Mesendoderm (in vitro differentiated cells): Measurements from ENCODE around the gene ERH.

Source experiments
- DNase-seq: peaks from one replicate; pipeline ENCODE4 v3.0.0; 2013
- H2AK5ac ChIP-seq: 2 replicates; pipeline ENCODE4 v1.6.1; 2013; ENCODE audit warnings: low read length, inconsistent platforms
- H2BK120ac ChIP-seq: 2 replicates; pipeline ENCODE4 v1.6.1; 2013; ENCODE audit warnings: low read depth, mild to moderate bottlenecking, low read length, moderate library complexity, mixed read lengths
- H2BK15ac ChIP-seq: replicated peaks from 2 replicates; pipeline ENCODE4 v1.6.1; 2013; ENCODE audit warnings: low read depth, mild to moderate bottlenecking, moderate library complexity
- H2BK5ac ChIP-seq: 2 replicates; pipeline ENCODE4 v1.6.1; 2013; ENCODE audit warnings: low read length, inconsistent platforms
- H3K18ac ChIP-seq: 2 replicates; pipeline ENCODE4 v1.6.1; 2013; ENCODE audit warnings: mild to moderate bottlenecking, low read length, mixed read lengths
- H3K23ac ChIP-seq: one replicate; pipeline ENCODE4 v1.6.1; 2013; ENCODE audit warnings: low read length
- H3K27ac ChIP-seq: 2 replicates; pipeline ENCODE4 v1.5.1; 2013; ENCODE audit warnings: low read depth, mild to moderate bottlenecking, inconsistent platforms, low read length, moderate library complexity
- H3K27me3 ChIP-seq: 2 replicates; pipeline ENCODE4 v1.6.1; 2013; ENCODE audit warnings: low read length, control low read depth, mild to moderate bottlenecking, inconsistent platforms; ENCODE audit not compliant: insufficient read depth, poor library complexity
- H3K36me3 ChIP-seq: 2 replicates; pipeline ENCODE4 v1.6.1; 2013; ENCODE audit warnings: low read length, inconsistent platforms; ENCODE audit not compliant: control insufficient read depth, insufficient read depth
- H3K4ac ChIP-seq: one replicate; pipeline ENCODE4 v1.6.1; 2013; ENCODE audit warnings: low read depth, mild to moderate bottlenecking, low read length, moderate library complexity
- H3K4me1 ChIP-seq: 2 replicates; pipeline ENCODE4 v1.6.1; 2013; ENCODE audit warnings: low read depth, low read length, inconsistent platforms; ENCODE audit not compliant: control insufficient read depth
- H3K4me2 ChIP-seq: 2 replicates; pipeline ENCODE4 v1.6.1; 2013; ENCODE audit warnings: low read length
- H3K4me3 ChIP-seq: 2 replicates; pipeline ENCODE4 v1.5.1; 2013; ENCODE audit warnings: mild to moderate bottlenecking, low read length
- H3K56ac ChIP-seq: one replicate; pipeline ENCODE4 v1.6.1; 2013; ENCODE audit warnings: low read length
- H3K79me1 ChIP-seq: 2 replicates; pipeline ENCODE4 v1.6.1; 2013; ENCODE audit warnings: low read length, inconsistent platforms
- H3K79me2 ChIP-seq: 2 replicates; pipeline ENCODE4 v1.6.1; 2013; ENCODE audit warnings: mild to moderate bottlenecking, low read length; ENCODE audit not compliant: control insufficient read depth, insufficient read depth
- H3K9ac ChIP-seq: 2 replicates; pipeline ENCODE4 v1.6.1; 2013; ENCODE audit warnings: low read length, inconsistent platforms
- H4K5ac ChIP-seq: one replicate; pipeline ENCODE4 v1.6.1; 2013; ENCODE audit warnings: low read length
- H4K8ac ChIP-seq: one replicate; pipeline ENCODE4 v1.6.1; 2013; ENCODE audit warnings: low read depth, mild to moderate bottlenecking, control low read depth, low read length, moderate library complexity
- WGBS: extraction: QIAGEN DNeasy Blood & Tissue Kit; methylation state at CpG from one replicate; pipeline ENCODE4 v1.1.7; 2013; ENCODE audit warnings: low lambda C conversion rate, missing lambda C conversion rate; ENCODE audit not compliant: insufficient coverage; ENCODE audit errors: extremely low coverage; 5-methylcytosine and 5-hydroxymethylcytosine counted together

The ERH gene

GRCh38 chr14:69349091-69349777 is 48.9 kb downstream of the ERH start:
- Histone ChIP-seq H3K23ac (no peak overlapping the region), H2BK15ac (no peak overlapping the region), H3K56ac (no peak overlapping the region), H3K36me3 (no peaks in the 10 kb centered on the region), H3K9ac (no peak overlapping the region), H3K4me1 (peaks cover 4% of the 10 kb centered on the region), H3K27ac (no peak overlapping the region), H3K18ac (no peak overlapping the region), H2AK5ac (no peak overlapping the region), H3K4me2 (no peak overlapping the region), H3K79me2 (no peaks in the 10 kb centered on the region), H2BK120ac (no peak overlapping the region), H3K4ac (no peak overlapping the region), H3K27me3 (no peaks in the 10 kb centered on the region), H4K5ac (no peak overlapping the region), H4K8ac (no peak overlapping the region), H2BK5ac (no peak overlapping the region), H3K79me1 (no peaks in the 10 kb centered on the region), H3K4me3 (no peak overlapping the region)
- WGBS = no CpG with 5 or more reads among the region's 11 CpGs
- DNase-seq = peak; percentile 64

- WGBS = no CpG with 5 or more reads among the region's 9 CpGs
- no peak overlapping the region for H2BK5ac ChIP-seq
- H4K5ac ChIP-seq = no peak overlapping the region
- H3K36me3 ChIP-seq = no peaks in the 10 kb centered on the region
- H3K9ac ChIP-seq = no peak overlapping the region
- H2BK120ac ChIP-seq = no peak overlapping the region
- H3K4ac ChIP-seq = no peak overlapping the region
- H3K4me2 ChIP-seq = no peak overlapping the region
- no peak overlapping the region for H3K18ac ChIP-seq
- H2AK5ac ChIP-seq = no peak overlapping the region
- H3K4me1 ChIP-seq = peaks cover 4% of the 10 kb centered on the region
- no peak overlapping the region for H3K56ac ChIP-seq
- no peaks in the 10 kb centered on the region for H3K79me1 ChIP-seq
- H3K27ac ChIP-seq = no peak overlapping the region
- no peak overlapping the region for H4K8ac ChIP-seq
- no peak overlapping the region for H3K23ac ChIP-seq
- no peaks in the 10 kb centered on the region for H3K79me2 ChIP-seq
- peak; percentile 77 for DNase-seq
- no peak overlapping the region for H3K4me3 ChIP-seq
- H3K27me3 ChIP-seq = no peaks in the 10 kb centered on the region
- H2BK15ac ChIP-seq = no peak overlapping the region
These were observed 51.4 kb downstream of the ERH start for GRCh38 chr14:69346710-69347109.

GRCh38 chr14:69345402-69345801 is 52.7 kb downstream of the ERH start:
- Histone ChIP-seq H3K18ac (no peak overlapping the region), H2BK5ac (no peak overlapping the region), H3K4ac (no peak overlapping the region), H3K27me3 (no peaks in the 10 kb centered on the region), H3K4me2 (no peak overlapping the region), H3K23ac (no peak overlapping the region), H3K4me1 (peaks cover 2% of the 10 kb centered on the region), H3K36me3 (no peaks in the 10 kb centered on the region), H3K9ac (no peak overlapping the region), H4K8ac (no peak overlapping the region), H2AK5ac (no peak overlapping the region), H4K5ac (no peak overlapping the region), H3K79me1 (no peaks in the 10 kb centered on the region), H3K79me2 (no peaks in the 10 kb centered on the region), H3K4me3 (no peak overlapping the region), H3K27ac (no peak overlapping the region), H3K56ac (no peak overlapping the region), H2BK15ac (no peak overlapping the region), H2BK120ac (no peak overlapping the region)
- no CpG with 5 or more reads among the region's 4 CpGs for WGBS
- DNase-seq = peak; percentile 55

DNA sequence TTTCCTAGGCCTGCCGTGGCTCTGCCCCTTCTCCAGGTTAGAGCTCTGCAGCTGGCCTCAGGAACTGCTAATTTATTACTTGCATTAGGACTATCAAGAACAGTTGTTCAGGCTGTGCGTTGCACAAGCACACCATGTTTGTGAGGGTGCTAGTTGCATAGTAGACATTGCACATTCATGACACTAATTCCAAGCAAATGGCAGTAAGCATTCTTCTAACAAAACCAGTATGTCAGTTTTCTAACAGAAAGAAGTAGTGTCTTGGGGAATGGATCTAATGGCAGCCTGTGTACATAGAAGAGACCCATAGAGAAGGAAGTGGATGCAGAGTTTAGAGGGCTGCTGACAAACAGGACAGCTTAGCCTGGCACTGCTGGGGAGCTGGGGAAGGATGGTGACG is 53.9 kb downstream of the ERH start:
- Histone ChIP-seq H3K56ac (no peak overlapping the region), H3K4me2 (no peak overlapping the region), H3K36me3 (no peaks in the 10 kb centered on the region), H3K79me2 (no peaks in the 10 kb centered on the region), H3K18ac (no peak overlapping the region), H3K27me3 (no peaks in the 10 kb centered on the region), H2BK15ac (no peak overlapping the region), H2BK120ac (no peak overlapping the region), H3K4me3 (no peak overlapping the region), H3K4me1 (peaks cover under 1% of the 10 kb centered on the region), H2AK5ac (no peak overlapping the region), H4K8ac (no peak overlapping the region), H3K9ac (no peak overlapping the region), H4K5ac (no peak overlapping the region), H3K4ac (no peak overlapping the region), H3K79me1 (no peaks in the 10 kb centered on the region), H3K23ac (peak overlapping the region; percentile 66), H2BK5ac (no peak overlapping the region), H3K27ac (no peak overlapping the region)
- no CpG with 5 or more reads among the region's 3 CpGs for WGBS
- DNase-seq = no peak

- no CpG with 5 or more reads among the region's 8 CpGs for WGBS
- Histone ChIP-seq H3K23ac (no peak overlapping the region), H2BK15ac (no peak overlapping the region)
These were observed 55.1 kb downstream of the ERH start for GRCh38 chr14:69342928-69343525.

DNA sequence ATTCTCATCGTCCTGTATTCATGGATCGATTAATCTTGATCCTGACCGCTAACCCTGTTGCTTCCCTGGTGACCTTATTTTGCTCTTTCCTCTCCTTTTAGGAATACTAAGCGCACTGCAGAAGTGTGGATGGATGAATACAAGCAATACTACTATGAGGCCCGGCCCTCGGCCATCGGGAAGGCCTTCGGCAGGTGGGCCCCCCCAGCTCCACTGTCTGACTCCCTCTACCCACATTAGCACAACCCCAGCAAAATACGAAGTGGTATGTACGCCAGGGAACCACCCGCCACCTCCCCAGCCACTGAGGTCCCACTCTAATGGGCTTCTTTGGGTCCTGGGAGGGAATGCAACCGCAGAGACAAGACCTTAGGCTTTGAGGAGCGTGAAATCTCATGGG is 58.7 kb downstream of the ERH start:
- H3K4me1 ChIP-seq = no peaks in the 10 kb centered on the region
- no peak overlapping the region for H3K4ac ChIP-seq
- H2BK5ac ChIP-seq = no peak overlapping the region
- H3K79me2 ChIP-seq = no peaks in the 10 kb centered on the region
- H3K56ac ChIP-seq = no peak overlapping the region
- no peak overlapping the region for H3K9ac ChIP-seq
- no peak overlapping the region for H2BK120ac ChIP-seq
- H2AK5ac ChIP-seq = no peak overlapping the region
- H3K4me3 ChIP-seq = no peak overlapping the region
- H3K23ac ChIP-seq = no peak overlapping the region
- no peaks in the 10 kb centered on the region for H3K36me3 ChIP-seq
- H4K8ac ChIP-seq = no peak overlapping the region
- no peak overlapping the region for H3K27ac ChIP-seq
- H3K18ac ChIP-seq = no peak overlapping the region
- WGBS = no CpG with 5 or more reads among the region's 13 CpGs
- H3K4me2 ChIP-seq = no peak overlapping the region
- H2BK15ac ChIP-seq = no peak overlapping the region
- DNase-seq = no peak
- no peaks in the 10 kb centered on the region for H3K27me3 ChIP-seq
- H4K5ac ChIP-seq = no peak overlapping the region
- no peaks in the 10 kb centered on the region for H3K79me1 ChIP-seq

More at GRCh38 chr14:69342928-69343525, 55.1 kb downstream of the ERH start:
- DNase-seq = no peak
- Histone ChIP-seq H4K5ac (no peak overlapping the region), H3K79me2 (no peaks in the 10 kb centered on the region), H3K27ac (no peak overlapping the region), H3K4me2 (no peak overlapping the region), H3K27me3 (no peaks in the 10 kb centered on the region), H3K4ac (no peak overlapping the region), H2BK5ac (no peak overlapping the region), H3K4me1 (no peaks in the 10 kb centered on the region), H3K36me3 (no peaks in the 10 kb centered on the region), H3K56ac (no peak overlapping the region), H3K18ac (no peak overlapping the region), H3K79me1 (no peaks in the 10 kb centered on the region), H2AK5ac (no peak overlapping the region), H3K9ac (no peak overlapping the region), H3K4me3 (no peak overlapping the region), H4K8ac (no peak overlapping the region), H2BK120ac (no peak overlapping the region)
